ENCODE data around the gene CORO2B. TPM values are rescaled to one million over a fixed set of nuclear protein-coding genes. Genes with fewer than 3 reads are reported as not detected.
"Not testable (repeated sequence)": the region's sequence is repeated elsewhere in the genome, so short reads cannot be mapped to it uniquely, and the experiment has no call there.

The CORO2B gene
- polyA plus RNA-seq, 2 donors = 0.24 to 0.35 TPM

DNA sequence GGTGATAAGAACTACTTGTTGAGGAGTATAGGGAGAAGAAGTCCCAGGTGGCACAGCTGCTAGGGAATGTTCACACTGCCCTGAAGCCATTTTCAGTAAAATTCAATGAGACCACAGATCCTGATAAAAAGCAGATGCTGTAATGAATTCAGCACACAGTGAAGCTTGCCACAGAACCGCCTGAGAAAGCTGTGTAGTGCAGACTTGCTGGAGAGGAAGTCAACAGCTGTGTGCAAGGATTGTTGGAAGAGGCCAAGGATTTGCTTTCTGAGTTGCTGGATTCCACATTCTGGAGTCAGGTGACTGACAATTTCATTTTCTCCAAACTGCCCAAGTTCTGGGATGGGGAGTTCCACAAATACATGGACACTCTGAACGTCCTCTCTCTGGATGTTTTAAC is 171.0 kb downstream of the CORO2B start:
- Histone ChIP-seq H3K36me3 (ENCODE audit: control insufficient read depth in 2 of 2, insufficient read depth in 2 of 2, low read length in 1 of 2) (no peaks in the 10 kb centered on the region), H3K27ac (ENCODE audit: low read depth in 2 of 2, low read length in 1 of 2) (no peak overlapping the region), H3K4me1 (ENCODE audit: control insufficient read depth in 2 of 2, insufficient read depth in 2 of 2, low read length in 1 of 2) (no peaks in the 10 kb centered on the region), H3K4me3 (ENCODE audit: low read depth in 1 of 2, low read length in 2 of 2) (no peak overlapping the region), H3K27me3 (ENCODE audit: control insufficient read depth in 1 of 2, insufficient read depth in 2 of 2, low read length in 2 of 2) (no peaks in the 10 kb centered on the region), H3K9me3 (ENCODE audit: control insufficient read depth in 2 of 2, insufficient read depth in 1 of 2, low read depth in 1 of 2, low read length in 1 of 2) (no peaks in the 10 kb centered on the region)
- 72 to 74% methylated on average over 2 of the region's 2 CpGs for WGBS, 2 donors

DNA sequence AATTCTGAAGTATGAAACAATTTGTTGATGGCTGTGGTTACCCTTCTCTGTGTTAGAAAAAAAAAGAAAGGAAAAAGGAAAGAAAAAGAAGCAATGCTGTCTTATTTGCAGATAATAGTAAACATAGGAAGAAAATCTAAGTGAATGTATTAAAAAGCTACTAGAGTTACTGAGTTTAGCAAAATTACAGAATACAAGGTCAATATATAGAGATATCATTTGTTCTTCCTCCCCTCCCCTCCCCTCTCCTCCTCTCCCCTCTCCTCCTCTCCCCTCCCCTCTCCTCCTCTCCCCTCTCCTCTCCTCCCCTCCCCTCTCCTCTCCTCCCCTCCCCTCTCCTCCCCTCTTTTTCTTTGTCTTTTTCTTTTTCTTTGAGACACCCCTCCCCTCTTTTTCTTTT is 172.8 kb downstream of the CORO2B start:
- no peak overlapping the region for H3K4me3 ChIP-seq (ENCODE audit: low read depth in 1 of 2, low read length in 2 of 2)
- no peaks in the 10 kb centered on the region for H3K9me3 ChIP-seq (ENCODE audit: control insufficient read depth in 2 of 2, insufficient read depth in 1 of 2, low read depth in 1 of 2, low read length in 1 of 2)
- H3K27ac ChIP-seq (ENCODE audit: low read depth in 2 of 2, low read length in 1 of 2) = no peak overlapping the region
- H3K27me3 ChIP-seq (ENCODE audit: control insufficient read depth in 1 of 2, insufficient read depth in 2 of 2, low read length in 2 of 2) = no peaks in the 10 kb centered on the region
- no peaks in the 10 kb centered on the region for H3K36me3 ChIP-seq (ENCODE audit: control insufficient read depth in 2 of 2, insufficient read depth in 2 of 2, low read length in 1 of 2)
- no peaks in the 10 kb centered on the region for H3K4me1 ChIP-seq (ENCODE audit: control insufficient read depth in 2 of 2, insufficient read depth in 2 of 2, low read length in 1 of 2)

DNA sequence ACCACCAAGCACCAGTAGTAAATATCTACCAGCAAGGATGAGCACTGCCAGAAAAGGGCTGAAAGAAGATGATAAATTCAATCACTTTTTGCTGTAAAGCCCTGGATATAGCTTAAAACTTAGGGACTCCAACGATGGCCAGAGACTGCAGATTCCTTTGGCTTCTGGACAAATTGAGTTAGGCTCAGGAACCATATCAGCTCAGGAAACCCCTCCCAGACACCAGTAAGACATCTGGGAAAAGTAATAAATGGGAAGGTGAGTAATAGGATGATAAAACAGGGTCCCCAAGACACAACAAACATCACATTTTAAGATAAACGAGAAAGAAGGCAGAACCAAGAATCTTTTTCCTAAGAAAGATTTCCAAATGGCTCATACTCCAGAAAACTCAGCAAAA is 176.9 kb downstream of the CORO2B start:
- H3K4me1 ChIP-seq (ENCODE audit: control insufficient read depth in 2 of 2, insufficient read depth in 2 of 2, low read length in 1 of 2) = no peaks in the 10 kb centered on the region
- no peak overlapping the region for H3K4me3 ChIP-seq (ENCODE audit: low read depth in 1 of 2, low read length in 2 of 2)
- H3K9me3 ChIP-seq (ENCODE audit: control insufficient read depth in 2 of 2, insufficient read depth in 1 of 2, low read depth in 1 of 2, low read length in 1 of 2) = no peaks in the 10 kb centered on the region
- no peaks in the 10 kb centered on the region for H3K36me3 ChIP-seq (ENCODE audit: control insufficient read depth in 2 of 2, insufficient read depth in 2 of 2, low read length in 1 of 2)
- WGBS, 2 donors = 55 to 56% methylated on average over 2 of the region's 2 CpGs
- no peaks in the 10 kb centered on the region for H3K27me3 ChIP-seq (ENCODE audit: control insufficient read depth in 1 of 2, insufficient read depth in 2 of 2, low read length in 2 of 2)
- H3K27ac ChIP-seq (ENCODE audit: low read depth in 2 of 2, low read length in 1 of 2) = no peak overlapping the region

- H3K4me1 ChIP-seq (ENCODE audit: control insufficient read depth in 2 of 2, insufficient read depth in 2 of 2, low read length in 1 of 2); H3K36me3 ChIP-seq (ENCODE audit: control insufficient read depth in 2 of 2, insufficient read depth in 2 of 2, low read length in 1 of 2); H3K4me3 ChIP-seq (ENCODE audit: low read depth in 1 of 2, low read length in 2 of 2); H3K27ac ChIP-seq (ENCODE audit: low read depth in 2 of 2, low read length in 1 of 2); H3K9me3 ChIP-seq (ENCODE audit: control insufficient read depth in 2 of 2, insufficient read depth in 1 of 2, low read depth in 1 of 2, low read length in 1 of 2); H3K27me3 ChIP-seq (ENCODE audit: control insufficient read depth in 1 of 2, insufficient read depth in 2 of 2, low read length in 2 of 2): not testable (repeated sequence)
- 91 to 92% methylated on average over 1 of the region's 1 CpG for WGBS, 2 donors
Measured at GRCh38 chr15:68759982-68760579, 181.3 kb downstream of the CORO2B start.

GRCh38 chr15:68763063-68763462 is 184.3 kb downstream of the CORO2B start:
- Histone ChIP-seq H3K4me3 (ENCODE audit: low read depth in 1 of 2, low read length in 2 of 2) (no peak overlapping the region), H3K9me3 (ENCODE audit: control insufficient read depth in 2 of 2, insufficient read depth in 1 of 2, low read depth in 1 of 2, low read length in 1 of 2) (no peaks in the 10 kb centered on the region), H3K4me1 (ENCODE audit: control insufficient read depth in 2 of 2, insufficient read depth in 2 of 2, low read length in 1 of 2) (no peaks in the 10 kb centered on the region), H3K36me3 (ENCODE audit: control insufficient read depth in 2 of 2, insufficient read depth in 2 of 2, low read length in 1 of 2) (no peaks in the 10 kb centered on the region), H3K27ac (ENCODE audit: low read depth in 2 of 2, low read length in 1 of 2) (no peak overlapping the region), H3K27me3 (ENCODE audit: control insufficient read depth in 1 of 2, insufficient read depth in 2 of 2, low read length in 2 of 2) (no peaks in the 10 kb centered on the region)
- 67 to 78% methylated on average over 4 of the region's 4 CpGs for WGBS, 2 donors

- Histone ChIP-seq H3K9me3 (ENCODE audit: control insufficient read depth in 2 of 2, insufficient read depth in 1 of 2, low read depth in 1 of 2, low read length in 1 of 2) (no peaks in the 10 kb centered on the region), H3K36me3 (ENCODE audit: control insufficient read depth in 2 of 2, insufficient read depth in 2 of 2, low read length in 1 of 2) (no peaks in the 10 kb centered on the region), H3K4me3 (ENCODE audit: low read depth in 1 of 2, low read length in 2 of 2) (no peak overlapping the region), H3K27ac (ENCODE audit: low read depth in 2 of 2, low read length in 1 of 2) (no peak overlapping the region), H3K4me1 (ENCODE audit: control insufficient read depth in 2 of 2, insufficient read depth in 2 of 2, low read length in 1 of 2) (no peaks in the 10 kb centered on the region), H3K27me3 (ENCODE audit: control insufficient read depth in 1 of 2, insufficient read depth in 2 of 2, low read length in 2 of 2) (no peaks in the 10 kb centered on the region)
- 26 to 56% methylated on average over 1 of the region's 1 CpG for WGBS, 2 donors
Measured at GRCh38 chr15:68764090-68764489, 185.3 kb downstream of the CORO2B start.

DNA sequence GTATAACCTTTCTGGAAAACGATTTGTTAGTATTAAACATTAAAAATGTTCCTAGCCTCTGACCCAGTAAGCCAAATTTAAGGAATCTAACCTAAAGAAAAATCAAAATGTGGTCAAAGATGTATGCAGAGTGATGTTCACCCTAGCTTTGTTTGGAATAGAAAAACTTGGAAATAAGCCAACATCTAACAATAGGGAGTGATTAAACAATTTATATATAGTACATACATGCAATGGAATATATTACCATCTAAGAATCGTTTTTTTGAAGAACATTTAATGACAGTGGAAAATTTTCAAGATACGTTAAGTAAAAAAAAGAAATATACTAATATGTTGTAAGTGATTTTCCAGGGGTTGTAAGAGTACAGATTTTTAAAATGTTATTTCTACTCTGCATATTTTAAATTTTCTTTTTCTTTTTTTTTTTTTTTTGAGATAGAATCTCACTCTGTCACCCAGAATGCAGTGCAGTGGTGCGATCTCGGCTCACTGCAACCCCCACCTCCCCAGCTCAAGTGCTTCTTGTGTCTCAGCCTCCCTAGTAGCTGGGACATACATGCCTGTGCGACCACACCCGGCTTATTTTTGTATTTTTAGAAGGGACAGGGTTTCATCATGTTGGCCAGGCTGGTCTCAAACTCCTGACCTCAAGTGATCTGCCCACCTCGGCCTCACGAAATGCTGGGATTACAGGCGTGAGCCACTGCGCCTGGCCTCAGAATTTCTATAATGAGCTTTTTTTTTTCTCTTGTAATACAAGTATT is 187.0 kb downstream of the CORO2B start:
- WGBS, 2 donors = 70 to 74% methylated on average over 11 of the region's 11 CpGs
- H3K27ac ChIP-seq (ENCODE audit: low read depth in 2 of 2, low read length in 1 of 2) = no peak overlapping the region
- no peaks in the 10 kb centered on the region for H3K36me3 ChIP-seq (ENCODE audit: control insufficient read depth in 2 of 2, insufficient read depth in 2 of 2, low read length in 1 of 2)
- no peak overlapping the region for H3K4me3 ChIP-seq (ENCODE audit: low read depth in 1 of 2, low read length in 2 of 2)
- H3K27me3 ChIP-seq (ENCODE audit: control insufficient read depth in 1 of 2, insufficient read depth in 2 of 2, low read length in 2 of 2) = no peaks in the 10 kb centered on the region
- no peaks in the 10 kb centered on the region for H3K9me3 ChIP-seq (ENCODE audit: control insufficient read depth in 2 of 2, insufficient read depth in 1 of 2, low read depth in 1 of 2, low read length in 1 of 2)
- no peaks in the 10 kb centered on the region for H3K4me1 ChIP-seq (ENCODE audit: control insufficient read depth in 2 of 2, insufficient read depth in 2 of 2, low read length in 1 of 2)

- 67 to 68% methylated on average over 4 of the region's 4 CpGs for WGBS, 2 donors
Measured at GRCh38 chr15:68767833-68768232, 189.0 kb downstream of the CORO2B start.

DNA sequence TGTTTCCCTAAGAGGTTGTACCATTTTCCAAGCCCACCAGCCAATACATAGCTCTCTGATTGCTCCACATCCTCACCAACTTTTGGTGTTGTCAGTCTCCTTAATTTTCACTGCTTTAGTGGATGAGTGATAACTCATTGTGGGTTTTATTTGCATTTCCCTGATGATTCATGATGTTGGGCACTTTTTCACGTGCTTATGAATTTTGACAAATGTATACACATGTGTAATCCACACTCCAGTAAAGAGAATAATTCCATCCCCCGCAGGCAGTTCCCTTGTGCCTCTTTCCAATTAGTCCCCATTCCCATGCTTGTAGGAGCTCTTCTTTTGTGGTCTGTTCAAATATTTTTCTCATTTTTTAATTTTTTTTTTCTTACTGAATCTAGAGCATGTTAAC is 189.5 kb downstream of the CORO2B start:
- Histone ChIP-seq H3K4me3 (ENCODE audit: low read depth in 1 of 2, low read length in 2 of 2) (no peak overlapping the region), H3K27ac (ENCODE audit: low read depth in 2 of 2, low read length in 1 of 2) (no peak overlapping the region), H3K9me3 (ENCODE audit: control insufficient read depth in 2 of 2, insufficient read depth in 1 of 2, low read depth in 1 of 2, low read length in 1 of 2) (no peaks in the 10 kb centered on the region), H3K4me1 (ENCODE audit: control insufficient read depth in 2 of 2, insufficient read depth in 2 of 2, low read length in 1 of 2) (no peaks in the 10 kb centered on the region), H3K27me3 (ENCODE audit: control insufficient read depth in 1 of 2, insufficient read depth in 2 of 2, low read length in 2 of 2) (no peaks in the 10 kb centered on the region), H3K36me3 (ENCODE audit: control insufficient read depth in 2 of 2, insufficient read depth in 2 of 2, low read length in 1 of 2) (no peaks in the 10 kb centered on the region)
- WGBS, 2 donors = 3 to 9% methylated on average over 2 of the region's 2 CpGs

More at GRCh38 chr15:68767833-68768232, 189.0 kb downstream of the CORO2B start:
- Histone ChIP-seq H3K27me3 (ENCODE audit: control insufficient read depth in 1 of 2, insufficient read depth in 2 of 2, low read length in 2 of 2) (no peaks in the 10 kb centered on the region), H3K9me3 (ENCODE audit: control insufficient read depth in 2 of 2, insufficient read depth in 1 of 2, low read depth in 1 of 2, low read length in 1 of 2) (no peaks in the 10 kb centered on the region), H3K4me3 (ENCODE audit: low read depth in 1 of 2, low read length in 2 of 2) (no peak overlapping the region), H3K27ac (ENCODE audit: low read depth in 2 of 2, low read length in 1 of 2) (no peak overlapping the region), H3K4me1 (ENCODE audit: control insufficient read depth in 2 of 2, insufficient read depth in 2 of 2, low read length in 1 of 2) (no peaks in the 10 kb centered on the region), H3K36me3 (ENCODE audit: control insufficient read depth in 2 of 2, insufficient read depth in 2 of 2, low read length in 1 of 2) (no peaks in the 10 kb centered on the region)

- WGBS, 2 donors = 88 to 95% methylated on average over 2 of the region's 2 CpGs
- H3K36me3 ChIP-seq (ENCODE audit: control insufficient read depth in 2 of 2, insufficient read depth in 2 of 2, low read length in 1 of 2) = no peaks in the 10 kb centered on the region
- H3K27me3 ChIP-seq (ENCODE audit: control insufficient read depth in 1 of 2, insufficient read depth in 2 of 2, low read length in 2 of 2) = no peaks in the 10 kb centered on the region
- H3K27ac ChIP-seq (ENCODE audit: low read depth in 2 of 2, low read length in 1 of 2) = no peak overlapping the region
- no peak overlapping the region for H3K4me3 ChIP-seq (ENCODE audit: low read depth in 1 of 2, low read length in 2 of 2)
- H3K9me3 ChIP-seq (ENCODE audit: control insufficient read depth in 2 of 2, insufficient read depth in 1 of 2, low read depth in 1 of 2, low read length in 1 of 2) = peaks cover 0 to 2% of the 10 kb centered on the region in 2 donors
- H3K4me1 ChIP-seq (ENCODE audit: control insufficient read depth in 2 of 2, insufficient read depth in 2 of 2, low read length in 1 of 2) = no peaks in the 10 kb centered on the region
Measured at GRCh38 chr15:68769702-68770101, 190.9 kb downstream of the CORO2B start.

Measured in esophagus (tissue), 2 donors.